Fibroblast of lung (primary cell): ENCODE results near the gene SPACA4. TPM values are rescaled to one million over a fixed set of nuclear protein-coding genes. Genes with fewer than 3 reads are reported as not detected.

Source experiments
- DNase-seq, 2 donors: peaks; one replicate each; pipeline versions ENCODE4 v3.0.0 to v3.0.0-alpha.2; 2010; ENCODE audit warnings: low read depth in 2 of 2
- H2AFZ ChIP-seq: 2 replicates; pipeline ENCODE4 v1.5.1; 2012; ENCODE audit warnings: low read length, control low read depth, inconsistent platforms
- H3K27ac ChIP-seq: 2 replicates; pipeline ENCODE4 v1.5.1; 2011; ENCODE audit warnings: low read length, control low read depth; ENCODE audit not compliant: insufficient read depth
- H3K27me3 ChIP-seq: 2 replicates; pipeline ENCODE4 v1.5.1; 2011; ENCODE audit warnings: mild to moderate bottlenecking, low read length; ENCODE audit not compliant: control insufficient read depth, insufficient read depth
- H3K36me3 ChIP-seq: 2 replicates; pipeline ENCODE4 v1.5.1; 2011; ENCODE audit warnings: low read length; ENCODE audit not compliant: control insufficient read depth, insufficient read depth
- H3K4me1 ChIP-seq: 2 replicates; pipeline ENCODE4 v1.5.1; 2011; ENCODE audit warnings: low read length; ENCODE audit not compliant: control insufficient read depth, insufficient read depth; ENCODE audit errors: extremely low read depth
- H3K4me2 ChIP-seq: 2 replicates; pipeline ENCODE4 v1.5.1; 2011; ENCODE audit warnings: low read length, control low read depth; ENCODE audit not compliant: insufficient read depth; ENCODE audit errors: extremely low read depth
- H3K4me3 ChIP-seq, 4 experiments: fragments of 200-600 bp in 1 of 4; sonication (generic) in 1 of 4; replicated peaks in 1 of 4; 2 replicates each; pipeline ENCODE4 v1.5.1; 2011 to 2016; ENCODE audit warnings: low read length in 4 of 4, low read depth in 3 of 4, mild to moderate bottlenecking in 3 of 4, control low read depth in 2 of 4, inconsistent platforms in 1 of 4, mixed read lengths in 1 of 4; ENCODE audit not compliant: insufficient read depth in 1 of 4; ENCODE audit errors: control extremely low read depth in 1 of 4
- H3K79me2 ChIP-seq: 2 replicates; pipeline ENCODE4 v1.5.1; 2012; ENCODE audit warnings: mild to moderate bottlenecking, low read length, inconsistent platforms; ENCODE audit not compliant: control insufficient read depth, insufficient read depth
- H3K9ac ChIP-seq: 2 replicates; pipeline ENCODE4 v1.5.1; 2011; ENCODE audit warnings: mild to moderate bottlenecking, low read length, control low read depth; ENCODE audit not compliant: insufficient read depth
- H3K9me3 ChIP-seq: 2 replicates; pipeline ENCODE4 v1.5.1; 2012; ENCODE audit warnings: low read depth, low read length; ENCODE audit not compliant: control insufficient read depth, insufficient read depth
- H4K20me1 ChIP-seq: 2 replicates; pipeline ENCODE4 v1.5.1; 2011; ENCODE audit warnings: low read length; ENCODE audit not compliant: control insufficient read depth, insufficient read depth; ENCODE audit errors: extremely low read depth
- EZH2 ChIP-seq: IDR thresholded peaks from 2 replicates; pipeline ENCODE4 v1.5.1; 2012; ENCODE audit warnings: low read length, control low read depth, mild to moderate bottlenecking; ENCODE audit errors: missing control alignments
- polyA plus RNA-seq, 2 donors: library from polyadenylated mRNA; depleted of rRNA in 1 of 2; stranded (reverse) in 1 of 2; unstranded in 1 of 2; fragments of >200 nt; gene quantifications; 2 replicates each; pipeline ENCODE4 v1.2.1, GENCODE V29; 2011 to 2012; ENCODE audit warnings: missing spikeins in 1 of 2
- total RNA-seq: library from RNA; depleted of rRNA; stranded (reverse); fragments of >200 nt; gene quantifications from 2 replicates; pipeline ENCODE4 v1.2.1, GENCODE V29; 2014
- TF ChIP-seq, protein P1 (sequence below), 2 donors: IDR thresholded peaks in 1 of 2; conservative IDR thresholded peaks in 1 of 2; 1 replicate in 1 of 2; 2 replicates in 1 of 2; pipeline ENCODE4 v1.5.1; 2011 to 2012; ENCODE audit warnings: low read length in 2 of 2, control low read depth in 1 of 2, inconsistent platforms in 1 of 2, low read depth in 1 of 2, mild to moderate bottlenecking in 1 of 2

Gene SPACA4
- total and polyA plus RNA-seq, 2 donors (not counting 1 experiment from before 2014, with no cell fraction given), result not detected

DNA sequence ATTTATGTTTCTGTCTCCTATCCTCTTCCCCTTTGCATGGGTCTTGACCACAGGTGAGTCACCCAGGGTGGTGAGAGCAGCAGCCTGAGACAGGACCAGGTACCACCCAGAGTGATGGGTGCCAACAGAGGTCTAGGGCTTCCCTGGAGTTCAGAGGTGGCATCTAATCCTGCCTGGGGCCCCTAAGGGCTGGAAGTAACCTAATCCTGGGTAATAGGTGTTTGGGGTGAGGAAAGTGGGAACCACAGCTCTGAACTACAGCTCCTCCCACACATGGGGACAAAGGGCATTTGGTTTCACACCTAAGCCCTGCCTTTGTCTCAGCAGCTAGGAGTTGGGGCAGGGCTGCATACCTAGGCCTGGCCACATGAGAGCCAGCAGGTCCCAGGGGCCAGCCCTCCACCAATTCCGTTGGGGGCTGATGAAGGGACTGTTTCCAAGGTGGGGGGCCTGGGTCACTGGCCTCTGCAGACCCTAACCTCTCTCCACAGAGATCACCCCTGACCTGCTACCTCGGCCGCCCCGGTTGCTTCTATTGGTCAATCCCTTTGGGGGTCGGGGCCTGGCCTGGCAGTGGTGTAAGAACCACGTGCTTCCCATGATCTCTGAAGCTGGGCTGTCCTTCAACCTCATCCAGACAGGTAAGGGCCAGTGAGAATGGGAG is 20.8 kb downstream of the SPACA4 start:
- Histone ChIP-seq H3K4me2 (no peak overlapping the region), H4K20me1 (no peaks in the 10 kb centered on the region), H3K36me3 (peaks cover 4% of the 10 kb centered on the region), H3K4me3 (no peak overlapping the region), H3K27ac (no peak overlapping the region), H3K27me3 (no peaks in the 10 kb centered on the region), H3K79me2 (no peaks in the 10 kb centered on the region), H3K4me1 (peaks cover 16% of the 10 kb centered on the region), H2AFZ (no peak overlapping the region), H3K9me3 (no peaks in the 10 kb centered on the region), H3K9ac (no peak overlapping the region)
- no peak for DNase-seq
- no peak for TF ChIP-seq EZH2
- TF ChIP-seq, protein P1, sequence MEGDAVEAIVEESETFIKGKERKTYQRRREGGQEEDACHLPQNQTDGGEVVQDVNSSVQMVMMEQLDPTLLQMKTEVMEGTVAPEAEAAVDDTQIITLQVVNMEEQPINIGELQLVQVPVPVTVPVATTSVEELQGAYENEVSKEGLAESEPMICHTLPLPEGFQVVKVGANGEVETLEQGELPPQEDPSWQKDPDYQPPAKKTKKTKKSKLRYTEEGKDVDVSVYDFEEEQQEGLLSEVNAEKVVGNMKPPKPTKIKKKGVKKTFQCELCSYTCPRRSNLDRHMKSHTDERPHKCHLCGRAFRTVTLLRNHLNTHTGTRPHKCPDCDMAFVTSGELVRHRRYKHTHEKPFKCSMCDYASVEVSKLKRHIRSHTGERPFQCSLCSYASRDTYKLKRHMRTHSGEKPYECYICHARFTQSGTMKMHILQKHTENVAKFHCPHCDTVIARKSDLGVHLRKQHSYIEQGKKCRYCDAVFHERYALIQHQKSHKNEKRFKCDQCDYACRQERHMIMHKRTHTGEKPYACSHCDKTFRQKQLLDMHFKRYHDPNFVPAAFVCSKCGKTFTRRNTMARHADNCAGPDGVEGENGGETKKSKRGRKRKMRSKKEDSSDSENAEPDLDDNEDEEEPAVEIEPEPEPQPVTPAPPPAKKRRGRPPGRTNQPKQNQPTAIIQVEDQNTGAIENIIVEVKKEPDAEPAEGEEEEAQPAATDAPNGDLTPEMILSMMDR (conservative IDR thresholded peaks at IDR 0.05 in 1 of 2, IDR thresholded peaks at IDR 0.05 in 1 of 2; ENCODE audit: low read depth in 1 of 2, low read length in 2 of 2), result no peak

DNA sequence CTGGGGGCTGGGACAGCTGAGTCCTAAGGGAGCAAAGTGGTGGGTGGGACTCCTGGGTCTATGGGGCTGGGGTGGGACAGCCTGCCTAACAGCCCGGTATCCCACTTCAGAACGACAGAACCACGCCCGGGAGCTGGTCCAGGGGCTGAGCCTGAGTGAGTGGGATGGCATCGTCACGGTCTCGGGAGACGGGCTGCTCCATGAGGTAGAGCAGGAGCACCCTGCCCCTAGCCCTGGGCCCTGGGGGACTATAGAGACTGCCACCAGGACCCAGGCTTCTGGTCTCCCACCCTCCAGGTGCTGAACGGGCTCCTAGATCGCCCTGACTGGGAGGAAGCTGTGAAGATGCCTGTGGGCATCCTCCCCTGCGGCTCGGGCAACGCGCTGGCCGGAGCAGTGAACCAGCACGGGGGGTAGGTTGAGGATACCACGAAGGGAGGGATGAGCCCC is 21.3 kb downstream of the SPACA4 start:
- TF ChIP-seq, protein P1 (conservative IDR thresholded peaks at IDR 0.05 in 1 of 2, IDR thresholded peaks at IDR 0.05 in 1 of 2; ENCODE audit: low read depth in 1 of 2, low read length in 2 of 2), result no peak
- no peak for TF ChIP-seq EZH2
- no peak for DNase-seq

DNA sequence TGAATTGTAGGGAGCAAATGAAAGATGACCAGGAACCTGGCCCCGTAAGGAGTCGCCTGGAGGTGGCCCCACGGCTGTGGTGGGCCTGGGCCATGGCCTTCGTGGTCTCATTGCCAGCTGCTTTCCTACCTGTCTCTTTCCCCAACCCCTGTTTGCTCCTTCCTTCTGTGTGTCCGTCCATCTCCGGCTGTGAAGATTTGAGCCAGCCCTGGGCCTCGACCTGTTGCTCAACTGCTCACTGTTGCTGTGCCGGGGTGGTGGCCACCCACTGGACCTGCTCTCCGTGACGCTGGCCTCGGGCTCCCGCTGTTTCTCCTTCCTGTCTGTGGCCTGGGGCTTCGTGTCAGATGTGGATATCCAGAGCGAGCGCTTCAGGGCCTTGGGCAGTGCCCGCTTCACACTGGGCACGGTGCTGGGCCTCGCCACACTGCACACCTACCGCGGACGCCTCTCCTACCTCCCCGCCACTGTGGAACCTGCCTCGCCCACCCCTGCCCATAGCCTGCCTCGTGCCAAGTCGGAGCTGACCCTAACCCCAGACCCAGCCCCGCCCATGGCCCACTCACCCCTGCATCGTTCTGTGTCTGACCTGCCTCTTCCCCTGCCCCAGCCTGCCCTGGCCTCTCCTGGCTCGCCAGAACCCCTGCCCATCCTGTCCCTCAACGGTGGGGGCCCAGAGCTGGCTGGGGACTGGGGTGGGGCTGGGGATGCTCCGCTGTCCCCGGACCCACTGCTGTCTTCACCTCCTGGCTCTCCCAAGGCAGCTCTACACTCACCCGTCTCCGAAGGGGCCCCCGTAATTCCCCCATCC is 22.1 kb downstream of the SPACA4 start:
- peaks cover 21% of the 10 kb centered on the region for H3K4me1 ChIP-seq
- no peaks in the 10 kb centered on the region for H3K9me3 ChIP-seq
- no peaks in the 10 kb centered on the region for H4K20me1 ChIP-seq
- no peaks in the 10 kb centered on the region for H3K27me3 ChIP-seq
- no peaks in the 10 kb centered on the region for H3K79me2 ChIP-seq
- H3K27ac ChIP-seq, result no peak overlapping the region
- DNase-seq, result no peak
- H2AFZ ChIP-seq, result no peak overlapping the region
- H3K4me3 ChIP-seq, result no peak overlapping the region
- H3K4me2 ChIP-seq, result no peak overlapping the region
- peaks cover 4% of the 10 kb centered on the region for H3K36me3 ChIP-seq
- H3K9ac ChIP-seq, result no peak overlapping the region
- TF ChIP-seq, protein P1 (conservative IDR thresholded peaks at IDR 0.05 in 1 of 2, IDR thresholded peaks at IDR 0.05 in 1 of 2; ENCODE audit: low read depth in 1 of 2, low read length in 2 of 2), result no peak
- TF ChIP-seq EZH2, result no peak

More for the DNA sequence above, 21.3 kb downstream of the SPACA4 start:
- no peak overlapping the region for H3K4me2 ChIP-seq
- no peaks in the 10 kb centered on the region for H3K79me2 ChIP-seq
- H3K27ac ChIP-seq, result no peak overlapping the region
- H3K9ac ChIP-seq, result no peak overlapping the region
- H3K4me3 ChIP-seq, result no peak overlapping the region
- H4K20me1 ChIP-seq, result no peaks in the 10 kb centered on the region
- peaks cover 20% of the 10 kb centered on the region for H3K4me1 ChIP-seq
- peaks cover 4% of the 10 kb centered on the region for H3K36me3 ChIP-seq
- no peaks in the 10 kb centered on the region for H3K27me3 ChIP-seq
- H3K9me3 ChIP-seq, result no peaks in the 10 kb centered on the region
- no peak overlapping the region for H2AFZ ChIP-seq
